HG03175 (cell line): ENCODE measurements around the gene PCDH18.
"Not testable (repeated sequence)": the region's sequence is repeated elsewhere in the genome, so short reads cannot be mapped to it uniquely, and the experiment has no call there.

Experiments
- ATAC-seq: cut with Tn5 transposase; IDR thresholded peaks from one replicate; pipeline ENCODE4 v1.9.1; 2021; ENCODE audit warnings: mild to moderate bottlenecking, moderate library complexity; ENCODE audit not compliant: unreplicated experiment

Gene PCDH18

DNA sequence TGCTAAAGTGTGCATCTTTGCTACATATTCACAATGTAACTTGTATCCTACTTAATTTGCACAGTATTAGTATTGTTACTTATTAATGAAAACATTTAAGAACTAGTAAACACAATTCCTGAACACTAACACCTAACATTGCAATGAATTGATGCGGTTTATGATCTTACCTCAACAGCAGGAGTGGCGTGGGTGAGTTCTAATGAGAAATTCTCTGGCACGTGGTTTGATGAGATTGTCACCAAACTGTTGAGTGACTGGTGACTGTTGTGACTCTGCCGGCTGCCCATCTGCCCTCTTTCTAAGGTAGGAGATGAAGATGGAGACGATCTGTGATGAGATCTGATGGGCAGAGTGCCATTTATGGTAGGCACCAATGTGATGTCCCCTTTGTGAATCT, 2.9 kb downstream of the PCDH18 start:
- ATAC-seq: no peak

DNA sequence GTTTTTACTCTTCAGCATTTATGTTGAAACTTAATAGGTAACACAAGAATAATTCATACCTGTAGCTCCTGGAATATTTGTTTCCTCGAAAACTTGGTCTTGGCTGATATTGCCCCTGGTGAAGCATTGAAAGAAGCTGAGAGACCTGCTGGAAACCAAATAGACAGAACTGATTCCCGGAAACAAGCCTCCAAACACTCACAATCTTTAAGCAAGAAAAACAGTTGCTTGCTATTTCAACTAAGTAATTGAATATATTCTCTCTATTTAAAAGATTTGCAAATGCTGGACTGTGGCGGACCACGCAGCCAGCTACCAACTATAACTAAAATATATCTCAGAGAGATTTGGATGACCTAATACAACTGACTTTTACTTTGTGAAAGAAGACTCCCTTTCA, 3.6 kb downstream of the PCDH18 start:
- ATAC-seq: no peak

DNA sequence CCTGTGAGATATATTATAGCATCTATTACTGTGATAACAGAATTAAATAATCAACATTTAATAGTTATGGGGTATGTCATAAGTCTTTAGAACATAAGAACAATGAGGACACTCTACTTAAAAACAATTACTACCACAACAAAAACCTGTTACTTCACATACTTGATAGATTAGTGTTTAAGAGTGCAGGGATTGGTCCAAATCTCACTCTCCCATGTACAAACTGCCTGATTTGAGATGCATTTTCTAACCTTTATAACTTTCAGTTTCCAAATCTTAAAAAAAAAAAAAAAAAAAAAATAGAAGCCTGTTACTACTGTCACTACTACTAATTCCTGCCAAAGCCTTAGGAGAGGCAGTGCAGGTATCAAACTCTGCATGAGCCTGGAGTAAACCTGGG, 5.6 kb downstream of the PCDH18 start:
- no peak for ATAC-seq

DNA sequence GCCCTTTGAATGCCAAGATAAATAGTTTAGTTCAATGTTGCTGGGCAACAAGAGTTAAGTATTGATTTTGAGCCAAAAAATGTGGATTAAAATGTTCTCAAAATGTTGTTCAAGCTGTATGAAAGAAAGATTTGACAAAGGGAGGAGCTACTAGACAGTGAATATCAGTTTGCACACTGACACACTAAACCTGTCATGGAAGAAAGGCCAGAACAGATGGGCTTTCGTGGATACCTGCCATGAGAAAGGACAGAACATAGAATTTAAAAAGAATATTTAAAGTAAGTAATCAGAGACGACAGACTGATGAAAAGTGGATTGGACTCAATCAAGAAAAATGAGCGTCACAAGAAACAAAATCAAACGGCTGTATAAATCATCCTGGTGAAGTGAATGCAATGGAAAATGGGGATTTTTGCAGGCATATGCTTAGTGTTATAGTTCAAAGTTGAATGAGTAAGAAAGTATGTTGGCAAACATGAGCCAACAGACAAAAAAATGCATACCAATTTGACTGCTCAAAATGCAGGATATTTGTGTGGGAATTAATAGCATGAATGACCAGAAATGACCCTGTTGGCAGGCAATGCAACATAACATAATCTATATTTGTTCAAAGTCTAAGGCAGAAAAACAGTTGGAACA, 7.4 kb downstream of the PCDH18 start:
- no peak for ATAC-seq

DNA sequence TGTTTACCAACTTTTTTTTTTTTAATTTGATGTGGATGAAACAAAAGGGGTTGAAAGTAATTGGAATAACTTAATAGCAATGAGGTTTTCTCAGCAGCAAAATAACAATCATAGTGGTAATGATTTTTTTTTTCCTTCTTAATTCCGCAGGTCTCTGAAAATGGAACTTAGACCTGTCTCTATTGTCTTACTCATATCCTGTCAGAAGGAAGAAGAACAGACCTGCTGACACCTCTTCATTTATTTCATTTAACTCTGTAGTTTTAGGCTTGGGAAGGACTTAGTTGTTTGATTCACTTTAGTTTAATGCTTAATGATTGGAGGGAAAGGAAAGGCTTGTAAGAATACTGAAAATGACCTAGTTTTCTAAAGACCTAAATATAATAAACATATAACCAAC, 9.0 kb downstream of the PCDH18 start:
- no peak for ATAC-seq

DNA sequence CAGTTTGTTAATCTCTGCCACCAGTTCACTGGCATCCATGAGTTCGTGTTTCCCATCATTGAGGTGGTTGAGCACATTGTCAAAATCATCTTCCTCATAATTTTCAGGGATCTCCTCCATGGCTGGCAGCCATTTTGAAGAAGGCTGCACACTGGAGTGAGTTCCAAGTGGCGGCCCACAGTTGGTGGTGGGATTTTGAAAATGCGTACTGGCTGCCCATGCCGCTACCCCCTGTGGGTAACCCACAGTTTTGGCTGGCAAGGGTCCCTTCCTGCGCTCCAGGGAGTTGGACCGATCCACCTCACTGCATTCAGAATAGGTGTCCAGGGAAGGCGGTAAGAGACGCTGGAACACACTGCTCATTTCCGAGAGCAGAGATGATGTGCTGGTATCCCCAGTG, 11.2 kb downstream of the PCDH18 start:
- ATAC-seq: no peak

DNA sequence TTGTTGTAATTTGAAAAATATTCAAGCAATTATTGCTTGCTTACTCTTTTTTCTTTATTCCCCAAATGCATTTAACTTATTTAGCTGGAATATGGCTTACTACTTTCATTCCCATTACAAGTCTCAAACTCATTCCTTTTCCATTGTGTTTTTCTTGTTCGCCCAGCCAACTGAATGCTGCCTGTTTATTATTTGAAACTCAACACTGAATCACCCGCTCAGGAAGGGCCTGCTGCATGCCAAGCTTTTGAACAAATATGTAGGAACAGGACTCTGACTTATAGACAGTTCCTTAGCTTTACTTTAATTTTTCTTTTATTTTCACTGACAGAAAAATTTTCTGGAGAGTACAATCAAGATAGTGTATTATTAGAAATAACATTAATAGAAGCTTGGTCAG, 12.9 kb downstream of the PCDH18 start:
- ATAC-seq: no peak

DNA sequence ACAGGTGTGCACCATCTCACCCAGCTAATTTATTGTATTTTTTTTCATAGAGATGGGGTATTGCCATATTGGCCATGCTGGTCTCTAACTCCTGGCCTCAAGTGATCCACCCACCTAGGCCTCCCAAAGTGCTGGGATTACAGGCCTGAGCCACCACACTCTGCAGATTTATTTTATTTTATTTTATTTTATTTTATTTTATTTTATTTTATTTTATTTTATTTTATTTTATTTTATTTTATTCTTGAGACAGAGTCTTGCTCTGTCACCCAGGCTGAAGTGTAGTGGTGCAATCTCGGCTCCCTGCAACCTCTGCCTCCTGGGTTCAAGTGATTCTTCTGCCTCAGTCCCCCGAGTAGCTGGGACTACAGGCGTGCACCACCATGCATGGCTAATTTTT, 15.0 kb downstream of the PCDH18 start:
- ATAC-seq: not testable (repeated sequence)

DNA sequence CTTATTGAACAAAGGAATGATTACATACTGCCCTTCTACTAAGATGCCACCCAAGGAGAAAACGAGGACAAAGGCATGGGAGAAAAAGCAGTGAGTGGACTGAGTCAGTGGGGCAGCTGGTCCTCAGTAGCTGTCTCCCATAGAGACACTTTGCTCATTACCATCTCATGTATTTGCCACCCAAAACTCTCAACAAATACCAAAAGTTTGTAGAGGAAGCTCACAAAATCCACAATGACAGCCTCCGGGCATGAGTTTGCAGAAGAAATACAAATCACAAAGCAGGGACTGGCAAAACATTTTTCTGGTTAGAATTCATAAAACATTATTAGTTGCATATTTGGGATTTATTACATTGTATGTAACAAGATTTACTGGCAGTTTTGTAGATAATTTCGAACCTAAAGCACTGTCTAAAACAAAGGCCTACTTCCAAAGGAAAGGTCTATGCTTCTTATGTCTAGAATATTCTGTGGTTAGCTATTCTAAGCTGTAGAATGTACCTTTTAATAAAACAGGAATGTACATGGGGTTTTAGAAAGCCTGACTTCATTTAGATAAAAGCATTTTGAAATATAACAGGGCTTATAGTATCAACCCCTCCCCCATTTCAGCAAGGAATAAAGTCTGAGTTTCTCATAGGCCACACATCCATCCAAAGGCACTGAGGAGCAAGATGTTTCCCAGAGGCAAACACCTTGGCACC, 17.7 kb downstream of the PCDH18 start:
- ATAC-seq: no peak

DNA sequence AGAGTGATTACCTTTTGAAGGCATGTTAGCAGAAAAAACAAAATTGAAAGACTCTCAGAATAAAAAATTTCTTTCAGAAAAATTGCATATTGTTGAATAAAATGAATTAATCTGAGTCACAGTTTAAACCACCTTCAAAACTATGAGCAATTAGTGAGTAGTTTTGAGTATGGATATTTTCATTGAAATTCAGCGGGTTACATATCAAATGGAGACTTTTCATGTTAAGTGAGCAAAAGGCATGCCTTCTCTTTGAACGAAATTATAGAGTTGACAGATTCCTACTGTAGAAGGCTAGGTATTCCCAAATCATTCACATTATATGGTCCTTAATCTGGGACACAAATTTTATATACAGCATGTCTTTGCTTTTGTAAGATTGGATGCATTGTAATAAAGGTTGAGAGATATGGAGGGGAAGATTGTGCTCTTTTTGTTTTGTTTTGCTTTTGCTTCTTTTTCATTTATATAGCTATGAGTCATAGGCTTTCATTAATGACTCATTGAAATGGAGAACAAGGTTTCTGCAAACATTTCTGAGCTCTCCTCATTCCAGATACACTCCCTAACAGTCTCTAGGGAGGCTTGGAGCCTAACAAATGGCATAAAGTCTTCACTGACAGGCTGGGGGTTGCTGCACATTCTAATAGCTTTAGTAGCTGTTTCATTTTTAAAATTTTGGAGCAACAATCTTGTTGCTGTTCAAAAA, 21.6 kb downstream of the PCDH18 start:
- ATAC-seq: no peak

DNA sequence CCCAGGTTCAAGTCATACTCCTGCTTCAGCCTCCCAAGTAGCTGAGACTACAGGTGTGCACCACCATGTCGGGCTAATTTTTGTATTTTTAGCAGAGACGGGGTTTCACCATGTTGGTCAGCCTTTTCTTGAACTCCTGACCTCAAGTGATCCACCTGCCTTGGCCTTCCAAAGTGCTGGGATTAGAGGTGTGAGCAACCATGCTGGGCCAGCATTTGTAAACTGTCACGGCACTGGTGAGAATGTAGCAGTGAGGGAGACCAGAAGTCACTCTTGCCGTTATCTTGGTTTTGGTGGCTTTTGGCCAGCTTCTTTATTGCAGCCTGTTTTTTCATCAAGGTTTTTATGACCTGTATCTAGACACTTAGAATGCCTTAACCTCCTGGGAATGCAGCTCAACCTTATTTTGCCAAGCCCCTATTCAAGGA, 22.4 kb downstream of the PCDH18 start:
- no peak for ATAC-seq

DNA sequence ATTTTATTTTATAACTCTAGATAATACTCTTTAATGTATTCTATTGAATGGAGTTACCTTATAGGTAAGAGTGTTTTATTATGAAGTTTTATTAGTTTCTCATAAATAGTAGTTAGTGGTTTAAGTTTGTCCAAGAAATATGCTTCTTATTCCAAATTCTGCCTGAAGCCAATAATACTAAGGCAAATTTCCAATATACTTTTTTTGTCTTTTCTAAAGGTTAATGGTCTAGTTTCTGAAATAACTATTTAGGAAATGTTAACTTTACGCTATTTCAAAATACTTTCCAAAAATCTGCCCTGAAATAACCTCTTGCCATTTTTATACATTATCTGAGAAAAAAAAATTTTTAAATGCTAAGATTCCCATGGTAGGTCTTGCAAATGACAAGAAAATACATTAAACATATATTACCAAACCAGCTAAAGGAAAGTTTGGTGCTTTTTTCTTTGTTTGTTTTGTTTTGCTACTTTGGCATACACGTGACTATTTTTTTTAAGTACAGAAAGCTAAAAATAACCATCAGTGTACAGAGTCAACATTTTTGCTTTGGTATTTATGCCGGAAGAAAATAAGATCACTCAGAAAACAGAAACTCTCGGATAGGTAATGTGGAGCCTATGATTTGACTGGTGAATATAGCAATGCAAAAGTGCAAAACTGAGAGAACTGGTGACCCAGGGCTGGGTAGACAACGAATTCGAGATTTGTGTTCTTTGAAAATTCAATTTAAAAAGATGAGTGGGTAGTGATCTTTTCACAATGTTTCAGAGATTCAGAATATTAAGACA, 29.8 kb downstream of the PCDH18 start:
- ATAC-seq: no peak

DNA sequence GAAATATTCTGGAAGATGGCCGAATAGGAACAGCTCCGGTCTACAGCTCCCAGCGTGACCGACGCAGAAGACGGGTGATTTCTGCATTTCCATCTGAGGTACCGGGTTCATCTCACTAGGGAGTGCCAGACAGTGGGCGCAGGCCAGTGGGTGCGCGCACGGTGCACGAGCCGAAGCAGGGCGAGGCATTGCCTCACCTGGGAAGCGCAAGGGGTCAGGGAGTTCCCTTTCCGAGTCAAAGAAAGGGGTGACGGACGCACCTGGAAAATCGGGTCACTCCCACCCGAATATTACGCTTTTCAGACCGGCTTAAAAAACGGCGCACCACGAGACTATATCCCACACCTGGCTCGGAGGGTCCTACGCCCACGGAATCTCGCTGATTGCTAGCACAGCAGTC, 36.0 kb downstream of the PCDH18 start:
- ATAC-seq: not testable (repeated sequence)

DNA sequence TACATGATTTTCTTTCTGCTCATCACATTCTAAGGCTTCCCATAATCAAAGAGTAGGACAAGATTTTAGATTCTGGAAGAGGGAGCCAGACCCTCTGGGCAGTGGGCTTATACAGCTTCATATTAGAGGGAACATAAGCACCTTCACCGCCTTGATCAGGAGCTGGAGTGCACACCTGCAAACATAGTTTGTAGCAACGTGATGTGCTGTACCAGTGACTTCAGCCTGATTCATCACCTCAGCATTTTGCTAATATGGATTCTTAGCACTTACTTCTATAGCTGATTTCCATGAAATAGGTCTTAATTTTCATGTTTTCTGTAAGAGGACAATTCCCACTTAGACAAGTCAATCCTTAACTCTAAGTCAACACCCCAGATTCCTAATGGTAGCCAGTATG, 36.7 kb downstream of the PCDH18 start:
- no peak for ATAC-seq

DNA sequence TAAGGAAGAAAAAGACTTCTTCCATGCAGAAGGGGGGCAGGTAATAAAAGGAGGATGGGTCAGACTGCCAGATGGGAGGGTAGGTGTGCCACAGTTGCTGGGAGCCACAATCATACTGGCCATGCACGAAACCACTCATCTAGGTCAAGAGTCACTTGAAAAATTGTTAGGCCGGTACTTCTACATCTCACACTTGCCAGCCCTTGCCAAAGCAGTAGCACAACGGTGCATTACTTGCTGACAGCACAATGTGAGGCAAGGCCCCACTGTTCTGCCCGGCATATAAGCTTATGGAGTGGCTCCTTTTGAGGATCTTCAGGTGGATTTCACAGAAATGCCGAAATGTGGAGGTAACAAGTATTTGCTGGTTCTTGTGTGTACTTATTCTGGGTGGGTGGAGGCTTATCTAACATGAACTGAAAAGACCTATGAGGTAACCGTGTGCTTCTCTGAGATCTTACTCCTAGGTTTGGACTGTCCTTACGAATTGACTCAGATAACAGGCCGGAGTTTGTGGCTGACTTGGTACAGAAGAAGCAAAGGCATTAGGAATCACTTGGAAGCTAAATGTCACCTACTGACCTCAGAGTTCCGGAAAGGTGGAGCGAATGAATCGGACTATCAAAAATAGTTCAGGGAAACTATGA, 48.9 kb downstream of the PCDH18 start:
- ATAC-seq: not testable (repeated sequence)

DNA sequence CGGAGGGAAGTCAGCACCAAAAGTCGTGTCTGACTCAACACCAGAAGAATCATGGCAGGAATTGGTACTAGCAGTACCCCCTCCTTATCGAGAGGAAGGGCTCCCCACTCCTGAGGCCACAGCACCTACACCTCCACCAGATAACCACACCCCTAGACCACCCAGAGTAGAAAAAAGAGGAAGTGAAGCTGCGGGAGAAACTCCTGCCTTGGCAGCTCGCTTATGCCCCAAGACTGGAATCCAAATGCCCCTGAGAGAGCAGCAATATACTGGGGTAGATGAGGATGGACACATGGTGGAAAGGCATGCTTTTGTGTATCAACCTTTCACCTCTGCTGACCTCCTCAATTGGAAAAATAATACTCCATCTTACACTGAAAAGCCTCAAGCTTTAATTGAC, 52.6 kb downstream of the PCDH18 start:
- ATAC-seq: not testable (repeated sequence)

DNA sequence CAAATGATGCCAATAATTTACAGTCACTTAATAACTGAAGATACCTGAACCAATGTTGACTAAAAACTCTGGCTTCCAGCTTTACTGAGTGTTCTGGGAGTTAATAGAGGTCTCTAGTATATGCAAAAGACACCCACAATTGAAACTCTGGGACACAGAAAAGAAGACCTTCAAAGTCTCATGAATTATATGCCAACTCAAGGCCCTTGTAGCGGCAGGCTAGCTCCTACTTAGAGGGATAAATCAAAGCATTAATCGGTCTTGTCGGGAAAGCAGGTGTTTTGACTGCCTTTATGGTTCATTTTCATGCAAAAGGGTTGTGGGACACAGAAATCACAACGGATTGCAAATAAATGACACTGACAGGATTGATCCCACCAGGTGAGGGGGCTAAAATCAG, 55.9 kb downstream of the PCDH18 start:
- no peak for ATAC-seq

DNA sequence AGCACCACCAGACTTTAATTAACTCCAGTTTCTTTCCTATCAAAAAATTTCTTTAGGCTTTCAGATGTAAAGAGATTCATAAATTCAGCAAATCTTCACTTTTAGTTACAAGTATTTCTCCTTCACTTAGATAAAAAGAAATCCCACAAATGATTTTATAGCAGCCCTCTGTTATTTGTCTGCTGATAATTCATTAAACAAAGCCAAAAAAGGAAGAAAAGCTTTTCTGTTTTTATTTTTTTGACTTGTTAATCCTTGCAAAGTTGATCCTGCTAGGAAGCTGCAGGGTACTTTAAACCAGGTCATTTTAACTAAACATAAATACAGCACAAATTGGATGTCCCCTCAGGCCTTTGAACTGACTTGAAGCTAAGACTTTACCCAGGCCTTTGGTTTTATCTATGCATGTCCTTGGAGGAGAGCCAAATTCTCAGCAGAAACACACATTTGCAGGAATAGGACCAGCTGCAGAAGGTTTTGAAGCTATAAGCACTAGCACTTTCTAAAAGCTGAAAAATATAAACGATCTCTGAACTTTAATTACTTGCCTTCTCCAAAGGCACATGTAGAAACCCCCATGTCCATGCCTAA, 57.5 kb downstream of the PCDH18 start:
- ATAC-seq: no peak

DNA sequence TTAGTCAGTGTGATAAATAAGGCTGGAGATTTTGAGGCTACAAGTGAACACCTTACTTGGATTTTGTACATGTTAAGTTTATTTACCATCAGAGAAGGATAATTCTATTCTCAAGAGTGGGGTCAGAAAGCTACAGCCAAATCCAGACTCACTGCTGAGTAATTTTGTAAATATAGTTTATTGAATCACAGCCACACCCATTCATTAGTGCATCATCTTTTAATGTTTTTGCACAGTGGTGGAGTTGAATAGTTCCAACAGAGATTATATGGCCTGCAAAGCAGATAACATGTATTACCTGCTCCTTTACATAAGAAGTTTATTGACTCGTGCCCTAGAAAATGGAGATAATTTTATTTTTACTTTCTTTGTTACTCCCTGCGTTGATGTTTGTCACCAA, 60.4 kb downstream of the PCDH18 start:
- ATAC-seq: no peak

DNA sequence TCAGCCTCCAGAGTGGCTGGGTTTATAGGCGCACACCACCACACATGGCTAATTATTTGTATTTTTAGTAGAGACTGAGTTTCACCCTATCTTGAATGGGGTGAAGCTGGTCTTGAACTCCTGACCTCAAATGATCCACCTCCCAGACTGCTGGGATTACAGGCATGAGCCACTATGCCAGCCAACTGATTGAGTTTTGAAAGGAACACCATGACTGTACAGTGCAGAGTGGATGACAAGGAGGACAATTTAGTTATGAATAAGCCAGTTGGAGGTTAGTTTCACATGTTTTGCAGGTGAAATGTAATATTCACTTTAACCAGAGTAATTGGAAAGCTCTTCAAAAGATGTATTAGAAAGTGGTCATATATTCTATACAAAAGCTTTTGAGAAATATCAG, 60.8 kb downstream of the PCDH18 start:
- no peak for ATAC-seq

DNA sequence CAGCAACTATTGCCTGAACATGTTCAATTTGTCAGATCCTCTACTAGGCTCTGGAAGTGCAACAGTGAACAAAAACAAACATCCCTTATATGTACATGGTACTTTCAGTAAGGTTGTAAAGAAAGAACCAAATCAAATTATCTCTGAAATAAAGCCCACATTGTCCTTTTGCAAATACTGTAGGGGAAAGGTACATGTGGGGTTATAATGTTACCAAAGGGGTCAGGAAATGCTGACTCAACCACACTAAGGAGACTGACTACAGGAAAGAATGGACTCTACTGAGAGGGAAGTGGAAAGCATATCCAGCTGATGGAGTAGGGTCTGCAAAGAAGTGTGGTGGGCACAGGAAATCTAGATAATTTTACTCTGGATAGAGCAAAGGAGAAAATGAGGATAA, 61.5 kb downstream of the PCDH18 start:
- no peak for ATAC-seq
